Measurements from ENCODE around the gene CDH5. TPM values are rescaled to one million over a fixed set of nuclear protein-coding genes. Genes with fewer than 3 reads are reported as not detected.

The CDH5 gene
- total RNA-seq, 1 donor from 2014 or later: not detected

DNA sequence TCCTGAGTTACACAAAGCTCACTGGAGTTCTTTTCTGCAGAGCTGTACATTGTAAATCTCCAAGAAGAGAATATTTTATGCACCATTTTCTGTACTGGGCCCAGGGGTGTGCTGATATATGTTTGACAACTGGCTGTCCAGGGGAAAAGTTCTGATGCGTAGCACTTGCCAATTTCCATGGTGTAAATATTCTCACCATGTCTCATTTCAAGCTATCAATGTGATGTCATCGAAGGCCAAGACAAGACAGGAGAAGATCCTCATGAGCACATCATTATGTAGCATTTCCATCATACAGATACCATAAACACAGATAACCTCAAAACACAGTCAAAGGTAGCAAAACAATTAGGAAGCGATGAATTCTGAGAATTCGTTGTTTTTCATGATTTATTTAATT lies 18.9 kb downstream of the CDH5 start:
- no peaks in the 10 kb centered on the region for H3K4me1 Mint-ChIP-seq
- ChIA-PET POLR2A (no interaction called here), CTCF (interaction anchor here (1.4 kb wide), 1 partner anchor 482 kb away, joined by 3 read pairs; no protein-coding TSS in a partner anchor)
- H3K4me3 Mint-ChIP-seq: no peak overlapping the region
- H3K27me3 Mint-ChIP-seq: peaks cover 5% of the 10 kb centered on the region
- ATAC-seq (ENCODE audit: low read depth) (no peak), DNase-seq (no peak)
- intact Hi-C loops (cut with micrococcal nuclease): no loop called here
- TF ChIP-seq, protein P1, sequence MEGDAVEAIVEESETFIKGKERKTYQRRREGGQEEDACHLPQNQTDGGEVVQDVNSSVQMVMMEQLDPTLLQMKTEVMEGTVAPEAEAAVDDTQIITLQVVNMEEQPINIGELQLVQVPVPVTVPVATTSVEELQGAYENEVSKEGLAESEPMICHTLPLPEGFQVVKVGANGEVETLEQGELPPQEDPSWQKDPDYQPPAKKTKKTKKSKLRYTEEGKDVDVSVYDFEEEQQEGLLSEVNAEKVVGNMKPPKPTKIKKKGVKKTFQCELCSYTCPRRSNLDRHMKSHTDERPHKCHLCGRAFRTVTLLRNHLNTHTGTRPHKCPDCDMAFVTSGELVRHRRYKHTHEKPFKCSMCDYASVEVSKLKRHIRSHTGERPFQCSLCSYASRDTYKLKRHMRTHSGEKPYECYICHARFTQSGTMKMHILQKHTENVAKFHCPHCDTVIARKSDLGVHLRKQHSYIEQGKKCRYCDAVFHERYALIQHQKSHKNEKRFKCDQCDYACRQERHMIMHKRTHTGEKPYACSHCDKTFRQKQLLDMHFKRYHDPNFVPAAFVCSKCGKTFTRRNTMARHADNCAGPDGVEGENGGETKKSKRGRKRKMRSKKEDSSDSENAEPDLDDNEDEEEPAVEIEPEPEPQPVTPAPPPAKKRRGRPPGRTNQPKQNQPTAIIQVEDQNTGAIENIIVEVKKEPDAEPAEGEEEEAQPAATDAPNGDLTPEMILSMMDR (IDR thresholded peaks at IDR 0.05): no peak
- H3K9me3 Mint-ChIP-seq: no peaks in the 10 kb centered on the region
- H3K27ac Mint-ChIP-seq: no peak overlapping the region
- no peaks in the 10 kb centered on the region for H3K36me3 Mint-ChIP-seq (ENCODE audit: low read depth)

DNA sequence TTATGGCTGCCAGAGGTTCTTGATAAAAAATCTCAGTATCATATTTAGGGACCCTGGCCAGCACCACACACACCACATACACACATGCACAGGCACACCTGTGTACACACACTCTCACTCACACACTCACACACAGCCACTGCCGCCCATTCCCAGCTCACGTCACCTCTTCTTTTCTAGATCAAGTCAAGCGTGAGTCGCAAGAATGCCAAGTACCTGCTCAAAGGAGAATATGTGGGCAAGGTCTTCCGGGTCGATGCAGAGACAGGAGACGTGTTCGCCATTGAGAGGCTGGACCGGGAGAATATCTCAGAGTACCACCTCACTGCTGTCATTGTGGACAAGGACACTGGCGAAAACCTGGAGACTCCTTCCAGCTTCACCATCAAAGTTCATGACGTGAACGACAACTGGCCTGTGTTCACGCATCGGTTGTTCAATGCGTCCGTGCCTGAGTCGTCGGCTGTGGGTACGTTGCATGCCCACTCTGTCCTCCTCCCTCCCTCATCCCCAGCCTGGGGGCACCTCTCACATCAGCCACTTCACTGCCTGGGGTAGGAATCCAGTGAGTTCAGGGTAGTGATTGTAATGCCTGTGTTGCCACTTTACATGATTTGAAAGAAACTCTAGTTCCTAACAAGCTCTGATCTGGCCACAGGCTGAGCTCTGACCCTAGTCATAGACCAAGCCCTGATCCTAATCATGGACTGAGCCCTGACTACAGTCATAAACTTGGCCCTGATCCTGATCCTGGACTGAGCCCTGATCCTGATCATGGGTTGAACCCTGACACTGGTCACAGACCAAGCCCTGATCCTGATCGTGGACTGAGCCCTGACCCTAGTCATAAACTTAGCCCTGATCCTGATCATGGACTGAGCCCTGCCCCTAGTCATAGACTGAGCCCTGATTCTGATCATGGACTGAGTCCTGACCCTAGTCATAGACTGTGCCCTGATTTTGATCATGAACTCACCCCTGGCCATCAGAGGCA lies 20.4 kb downstream of the CDH5 start:
- Mint-ChIP-seq H3K27me3 (peaks cover 5% of the 10 kb centered on the region), H3K27ac (no peak overlapping the region), H3K9me3 (no peaks in the 10 kb centered on the region), H3K4me1 (no peaks in the 10 kb centered on the region), H3K4me3 (no peak overlapping the region), H3K36me3 (ENCODE audit: low read depth) (no peaks in the 10 kb centered on the region)
- intact Hi-C loops (cut with micrococcal nuclease): no loop called here
- TF ChIP-seq, protein P1 (IDR thresholded peaks at IDR 0.05): no peak
- DNase-seq (no peak), ATAC-seq (ENCODE audit: low read depth) (no peak)
- CTCF ChIA-PET: no interaction called here
- POLR2A ChIA-PET: no interaction called here

DNA sequence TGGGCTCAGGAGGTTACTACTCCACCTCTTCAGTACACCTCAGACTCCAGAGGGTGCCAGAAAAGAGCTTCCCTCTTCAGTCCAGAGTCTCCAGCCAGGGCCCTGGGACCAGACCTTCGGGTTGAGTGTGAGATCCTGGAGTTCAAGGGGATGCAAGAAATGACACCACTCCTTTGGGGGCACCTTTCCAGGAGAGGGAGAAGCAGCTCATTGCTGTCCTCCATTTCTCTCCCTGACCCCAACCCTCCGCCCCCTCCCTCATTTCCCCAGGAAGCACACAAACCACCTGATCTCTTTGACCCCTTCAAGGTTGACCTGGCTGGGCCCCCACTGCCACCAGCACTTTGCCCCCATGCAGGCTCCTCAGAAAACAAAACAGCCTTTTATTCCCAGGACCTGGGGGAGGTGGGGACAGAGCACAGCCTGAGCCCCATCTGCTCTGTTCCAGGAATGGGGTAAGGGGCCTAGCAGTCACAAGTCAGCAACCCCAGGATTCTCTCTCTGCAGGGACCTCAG lies 21.4 kb downstream of the CDH5 start:
- ChIA-PET CTCF (no interaction called here), POLR2A (no interaction called here)
- no peaks in the 10 kb centered on the region for H3K36me3 Mint-ChIP-seq (ENCODE audit: low read depth)
- H3K9me3 Mint-ChIP-seq: no peaks in the 10 kb centered on the region
- TF ChIP-seq, protein P1 (IDR thresholded peaks at IDR 0.05): no peak
- peaks cover 5% of the 10 kb centered on the region for H3K27me3 Mint-ChIP-seq
- H3K4me1 Mint-ChIP-seq: no peaks in the 10 kb centered on the region
- ATAC-seq (ENCODE audit: low read depth) (no peak), DNase-seq (no peak)
- no peak overlapping the region for H3K27ac Mint-ChIP-seq
- intact Hi-C loops (cut with micrococcal nuclease): no loop called here
- H3K4me3 Mint-ChIP-seq: no peak overlapping the region

DNA sequence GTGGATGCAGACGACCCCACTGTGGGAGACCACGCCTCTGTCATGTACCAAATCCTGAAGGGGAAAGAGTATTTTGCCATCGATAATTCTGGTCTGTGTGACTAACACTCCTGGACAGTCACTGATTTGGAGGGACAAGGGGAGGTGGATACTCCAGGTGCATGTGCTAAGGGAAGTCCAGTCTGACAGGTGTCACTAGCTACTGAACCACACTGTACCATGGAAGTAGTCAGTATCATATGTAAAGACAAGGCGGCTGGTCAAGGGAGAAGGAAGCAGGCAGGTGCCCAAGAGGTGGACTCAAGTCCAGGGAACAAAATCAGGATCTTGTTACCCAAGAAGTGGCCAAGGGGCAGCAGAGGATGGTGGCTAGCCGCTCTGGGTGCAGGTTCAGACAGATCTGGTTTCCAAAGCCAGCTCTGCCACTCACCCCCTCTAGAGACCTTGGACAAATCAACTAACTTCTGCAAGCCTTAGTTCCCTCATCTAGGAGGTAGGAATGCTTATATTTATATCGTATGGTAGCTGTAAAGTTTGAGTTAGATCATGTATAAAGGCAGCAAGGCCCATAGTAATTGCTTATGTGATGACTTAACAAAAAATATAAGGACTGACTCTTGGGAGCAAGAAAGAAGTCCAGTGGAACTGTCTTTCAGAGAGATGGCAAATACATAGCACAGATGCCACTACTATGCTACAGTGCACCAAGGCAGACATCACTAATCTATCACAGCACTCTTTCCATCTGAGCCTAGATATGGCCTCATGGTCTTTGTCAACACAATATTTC lies 22.1 kb downstream of the CDH5 start:
- POLR2A ChIA-PET: no interaction called here
- CTCF ChIA-PET: no interaction called here
- Mint-ChIP-seq H3K36me3 (ENCODE audit: low read depth) (no peaks in the 10 kb centered on the region), H3K4me1 (no peaks in the 10 kb centered on the region), H3K4me3 (no peak overlapping the region), H3K9me3 (no peaks in the 10 kb centered on the region), H3K27me3 (peaks cover 5% of the 10 kb centered on the region), H3K27ac (no peak overlapping the region)
- ATAC-seq (ENCODE audit: low read depth) (no peak), DNase-seq (no peak)
- intact Hi-C loops (cut with micrococcal nuclease): no loop called here
- TF ChIP-seq, protein P1 (IDR thresholded peaks at IDR 0.05): no peak
